Immature natural killer cell (primary cell): ENCODE measurements around the gene ZKSCAN7. TPM values are rescaled to one million over a fixed set of nuclear protein-coding genes. Genes with fewer than 3 reads are reported as not detected.

Source experiments
- DNase-seq, 3 donors: peaks; one replicate each; pipeline ENCODE4 v3.0.0; 2022; ENCODE audit warnings: mixed read lengths in 1 of 3
- H3K27ac Mint-ChIP-seq, 6 donors: one replicate each; pipeline ENCODE4 v1.8.0; 2020; ENCODE audit warnings: mixed read lengths in 6 of 6, mild to moderate bottlenecking in 5 of 6, inconsistent platforms in 4 of 6, moderate library complexity in 3 of 6
- H3K27me3 Mint-ChIP-seq, 3 donors: one replicate each; pipeline ENCODE4 v1.8.0; 2020 to 2021; ENCODE audit warnings: low read depth in 3 of 3, mild to moderate bottlenecking in 3 of 3, mixed read lengths in 3 of 3, moderate library complexity in 3 of 3, inconsistent platforms in 1 of 3
- H3K36me3 Mint-ChIP-seq, 3 donors: one replicate each; pipeline ENCODE4 v1.8.0; 2020; ENCODE audit warnings: mixed read lengths in 3 of 3, inconsistent platforms in 2 of 3, mild to moderate bottlenecking in 2 of 3
- H3K4me1 Mint-ChIP-seq, 2 donors: one replicate each; pipeline ENCODE4 v1.8.0; 2020; ENCODE audit warnings: inconsistent platforms in 2 of 2, mild to moderate bottlenecking in 2 of 2, mixed read lengths in 2 of 2, moderate library complexity in 1 of 2
- H3K4me3 Mint-ChIP-seq, 5 donors: one replicate each; pipeline ENCODE4 v1.8.0; 2020; ENCODE audit warnings: mild to moderate bottlenecking in 5 of 5, mixed read lengths in 5 of 5, inconsistent platforms in 3 of 5, moderate library complexity in 3 of 5
- H3K9me3 Mint-ChIP-seq, 6 donors: one replicate each; pipeline ENCODE4 v1.8.0; 2020; ENCODE audit warnings: mild to moderate bottlenecking in 6 of 6, mixed read lengths in 6 of 6, inconsistent platforms in 4 of 6, moderate library complexity in 3 of 6
- polyA plus RNA-seq, 3 donors: library from polyadenylated mRNA; unstranded; fragments of 300-500 nt; fragmentation: Illumina TruSeq; gene quantifications; one replicate each; pipeline ENCODE4 v1.2.3, GENCODE V29; 2021

The ZKSCAN7 gene
- 1 to 10 TPM in 2 of 3 donors, under 1 TPM in 1; 0.88 to 4.5 (median 4.2) TPM for polyA plus RNA-seq

GRCh38 chr3:44554626-44555592 lies at the start of gene ZKSCAN7:
Gene ZKSCAN7 (plus strand): TSS chr3:44555193. CDS start chr3:44557048, 1,855 bp downstream.
- Mint-ChIP-seq H3K27me3 (peaks cover 3 to 6% (median 5%) of the 10 kb centered on the region in 3 donors), H3K9me3 (no peaks in the 10 kb centered on the region), H3K36me3 (peaks cover 7 to 22% (median 15%) of the 10 kb centered on the region in 3 donors), H3K27ac (peak within 1 kb of the TSS; percentile 73 to 94 (median 86)), H3K4me1 (peaks cover 18 to 27% of the 10 kb centered on the region in 2 donors), H3K4me3 (peak within 1 kb of the TSS; percentile 93 to 96 (median 93))
- peak; percentile 55 to 64 (median 62) for DNase-seq

GRCh38 chr3:44506556-44506955 lies 48.4 kb upstream of the ZKSCAN7 start:
- Mint-ChIP-seq H3K36me3 (peaks cover 18 to 20% (median 20%) of the 10 kb centered on the region in 3 donors), H3K9me3 (peaks cover 0 to 10% (median 6%) of the 10 kb centered on the region in 6 donors), H3K27ac (peak overlapping the region in 2 of 6 donors; percentile 5 to 48), H3K27me3 (peaks cover 2 to 11% (median 8%) of the 10 kb centered on the region in 3 donors), H3K4me3 (no peak overlapping the region), H3K4me1 (peaks cover 37 to 63% of the 10 kb centered on the region in 2 donors)
- no peak for DNase-seq

GRCh38 chr3:44506961-44507360 lies 48.0 kb upstream of the ZKSCAN7 start:
- H3K27ac Mint-ChIP-seq, result peak overlapping the region in 1 of 6 donors; percentile 48
- H3K36me3 Mint-ChIP-seq, result peaks cover 14 to 16% (median 16%) of the 10 kb centered on the region in 3 donors
- H3K4me1 Mint-ChIP-seq, result peaks cover 39 to 61% of the 10 kb centered on the region in 2 donors
- H3K4me3 Mint-ChIP-seq, result no peak overlapping the region
- H3K27me3 Mint-ChIP-seq, result peaks cover 2 to 11% (median 8%) of the 10 kb centered on the region in 3 donors
- no peak for DNase-seq
- peaks cover 0 to 6% (median 3%) of the 10 kb centered on the region in 6 donors for H3K9me3 Mint-ChIP-seq

GRCh38 chr3:44509393-44509921 lies 45.5 kb upstream of the ZKSCAN7 start:
- H3K4me1 Mint-ChIP-seq, result peaks cover 34 to 52% of the 10 kb centered on the region in 2 donors
- DNase-seq, result peak in 1 of 3 donors; percentile 1
- peak overlapping the region; percentile 96 to 99 (median 97) for H3K4me3 Mint-ChIP-seq
- peaks cover 0 to 2% (median 0%) of the 10 kb centered on the region in 6 donors for H3K9me3 Mint-ChIP-seq
- peaks cover 2 to 11% (median 8%) of the 10 kb centered on the region in 3 donors for H3K27me3 Mint-ChIP-seq
- H3K36me3 Mint-ChIP-seq, result no peaks in the 10 kb centered on the region
- H3K27ac Mint-ChIP-seq, result peak overlapping the region; percentile 90 to 99 (median 96)

- H3K27ac Mint-ChIP-seq, result peak overlapping the region; percentile 90 to 99 (median 96)
- H3K4me1 Mint-ChIP-seq, result peaks cover 34 to 52% of the 10 kb centered on the region in 2 donors
- DNase-seq, result no peak
- peaks cover 2 to 11% (median 8%) of the 10 kb centered on the region in 3 donors for H3K27me3 Mint-ChIP-seq
- peaks cover 0 to 2% (median 0%) of the 10 kb centered on the region in 6 donors for H3K9me3 Mint-ChIP-seq
- peak overlapping the region; percentile 96 to 99 (median 97) for H3K4me3 Mint-ChIP-seq
- H3K36me3 Mint-ChIP-seq, result no peaks in the 10 kb centered on the region
These were observed 45.0 kb upstream of the ZKSCAN7 start for GRCh38 chr3:44510000-44510368.

GRCh38 chr3:44511238-44511566 lies 43.8 kb upstream of the ZKSCAN7 start:
- peaks cover 34 to 43% of the 10 kb centered on the region in 2 donors for H3K4me1 Mint-ChIP-seq
- DNase-seq, result no peak

GRCh38 chr3:44513513-44513912 lies 41.5 kb upstream of the ZKSCAN7 start:
- H3K36me3 Mint-ChIP-seq, result no peaks in the 10 kb centered on the region
- H3K27me3 Mint-ChIP-seq, result peaks cover 6 to 13% (median 13%) of the 10 kb centered on the region in 3 donors
- DNase-seq, result no peak
- no peak overlapping the region for H3K4me3 Mint-ChIP-seq
- H3K27ac Mint-ChIP-seq, result no peak overlapping the region
- no peaks in the 10 kb centered on the region for H3K9me3 Mint-ChIP-seq
- peaks cover 23 to 29% of the 10 kb centered on the region in 2 donors for H3K4me1 Mint-ChIP-seq

More at GRCh38 chr3:44511238-44511566, 43.8 kb upstream of the ZKSCAN7 start:
- Mint-ChIP-seq H3K27ac (peak overlapping the region; percentile 90 to 99 (median 96)), H3K36me3 (no peaks in the 10 kb centered on the region), H3K27me3 (peaks cover 2 to 13% (median 11%) of the 10 kb centered on the region in 3 donors), H3K9me3 (no peaks in the 10 kb centered on the region), H3K4me3 (peak overlapping the region; percentile 96 to 99 (median 97))

- no peak for DNase-seq
- Mint-ChIP-seq H3K4me3 (no peak overlapping the region), H3K4me1 (peaks cover 6% of the 10 kb centered on the region in 2 donors), H3K9me3 (no peaks in the 10 kb centered on the region), H3K27ac (no peak overlapping the region), H3K27me3 (peaks cover 6 to 10% (median 7%) of the 10 kb centered on the region in 3 donors), H3K36me3 (no peaks in the 10 kb centered on the region)
These were observed 38.8 kb upstream of the ZKSCAN7 start for GRCh38 chr3:44516230-44516629.

GRCh38 chr3:44518782-44519156 lies 36.2 kb upstream of the ZKSCAN7 start:
- H3K4me3 Mint-ChIP-seq, result no peak overlapping the region
- DNase-seq, result no peak
- H3K4me1 Mint-ChIP-seq, result no peaks in the 10 kb centered on the region
- no peak overlapping the region for H3K27ac Mint-ChIP-seq
- H3K9me3 Mint-ChIP-seq, result no peaks in the 10 kb centered on the region
- H3K27me3 Mint-ChIP-seq, result peaks cover 6 to 11% (median 7%) of the 10 kb centered on the region in 3 donors
- no peaks in the 10 kb centered on the region for H3K36me3 Mint-ChIP-seq

GRCh38 chr3:44521721-44522120 lies 33.3 kb upstream of the ZKSCAN7 start:
- no peaks in the 10 kb centered on the region for H3K36me3 Mint-ChIP-seq
- no peaks in the 10 kb centered on the region for H3K4me1 Mint-ChIP-seq
- no peak overlapping the region for H3K27ac Mint-ChIP-seq
- peaks cover 2 to 13% (median 6%) of the 10 kb centered on the region in 3 donors for H3K27me3 Mint-ChIP-seq
- H3K9me3 Mint-ChIP-seq, result no peaks in the 10 kb centered on the region
- no peak for DNase-seq
- no peak overlapping the region for H3K4me3 Mint-ChIP-seq

- Mint-ChIP-seq H3K4me3 (no peak overlapping the region), H3K27me3 (peaks cover 2 to 10% (median 3%) of the 10 kb centered on the region in 3 donors), H3K9me3 (no peaks in the 10 kb centered on the region), H3K27ac (no peak overlapping the region), H3K36me3 (no peaks in the 10 kb centered on the region), H3K4me1 (no peaks in the 10 kb centered on the region)
- DNase-seq, result no peak
These were observed 32.5 kb upstream of the ZKSCAN7 start for GRCh38 chr3:44522494-44522933.

- no peak overlapping the region for H3K4me3 Mint-ChIP-seq
- no peaks in the 10 kb centered on the region for H3K9me3 Mint-ChIP-seq
- H3K27ac Mint-ChIP-seq, result no peak overlapping the region
- no peaks in the 10 kb centered on the region for H3K4me1 Mint-ChIP-seq
- DNase-seq, result no peak
- H3K27me3 Mint-ChIP-seq, result peaks cover 4 to 8% (median 6%) of the 10 kb centered on the region in 3 donors
- no peaks in the 10 kb centered on the region for H3K36me3 Mint-ChIP-seq
These were observed 29.9 kb upstream of the ZKSCAN7 start for GRCh38 chr3:44525060-44525459.

GRCh38 chr3:44529927-44530326 lies 25.1 kb upstream of the ZKSCAN7 start:
- H3K4me3 Mint-ChIP-seq, result no peak overlapping the region
- no peaks in the 10 kb centered on the region for H3K9me3 Mint-ChIP-seq
- no peak for DNase-seq
- no peaks in the 10 kb centered on the region for H3K4me1 Mint-ChIP-seq
- no peaks in the 10 kb centered on the region for H3K36me3 Mint-ChIP-seq
- H3K27me3 Mint-ChIP-seq, result peaks cover 5 to 11% (median 10%) of the 10 kb centered on the region in 3 donors
- no peak overlapping the region for H3K27ac Mint-ChIP-seq

GRCh38 chr3:44530911-44531310 lies 24.1 kb upstream of the ZKSCAN7 start:
- Mint-ChIP-seq H3K4me3 (no peak overlapping the region), H3K9me3 (no peaks in the 10 kb centered on the region), H3K4me1 (no peaks in the 10 kb centered on the region), H3K27me3 (peaks cover 9 to 19% (median 14%) of the 10 kb centered on the region in 3 donors), H3K36me3 (no peaks in the 10 kb centered on the region), H3K27ac (no peak overlapping the region)
- DNase-seq, result no peak
